Thymus (tissue), 11 donors: ENCODE data around the gene NET1. TPM values are rescaled to one million over a fixed set of nuclear protein-coding genes. Genes with fewer than 3 reads are reported as not detected.

Experiments
- DNase-seq, 9 donors: peaks; one replicate each; pipeline ENCODE4 v3.0.0-alpha.2; 2013; ENCODE audit warnings: low spot score in 9 of 9, low read depth in 6 of 9, missing footprints in 1 of 9
- H3K27ac ChIP-seq, 2 donors: one replicate each; pipeline ENCODE4 v1.5.1; 2013; ENCODE audit warnings: control low read depth in 1 of 2, low read depth in 1 of 2, low read length in 1 of 2, mild to moderate bottlenecking in 1 of 2, moderate library complexity in 1 of 2
- H3K27me3 ChIP-seq, 2 donors: one replicate each; pipeline ENCODE4 v1.5.1; 2013; ENCODE audit warnings: low read length in 1 of 2; ENCODE audit not compliant: control insufficient read depth in 2 of 2, insufficient read depth in 1 of 2
- H3K36me3 ChIP-seq, 2 donors: one replicate each; pipeline ENCODE4 v1.5.1; 2013; ENCODE audit warnings: low read length in 1 of 2, mild to moderate bottlenecking in 1 of 2, moderate library complexity in 1 of 2; ENCODE audit not compliant: control insufficient read depth in 2 of 2, insufficient read depth in 2 of 2
- H3K4me1 ChIP-seq, 2 donors: one replicate each; pipeline ENCODE4 v1.5.1; 2013; ENCODE audit warnings: low read length in 2 of 2; ENCODE audit not compliant: control insufficient read depth in 2 of 2, insufficient read depth in 2 of 2
- H3K4me3 ChIP-seq, 2 donors: one replicate each; pipeline ENCODE4 v1.5.1; 2013; ENCODE audit warnings: low read length in 2 of 2, control low read depth in 1 of 2, mild to moderate bottlenecking in 1 of 2
- H3K9me3 ChIP-seq, 2 donors: one replicate each; pipeline ENCODE4 v1.5.1; 2013; ENCODE audit warnings: low read length in 1 of 2, mild to moderate bottlenecking in 1 of 2; ENCODE audit not compliant: control insufficient read depth in 2 of 2, insufficient read depth in 1 of 2
- WGBS: extraction: QIAGEN DNeasy Blood & Tissue Kit; methylation state at CpG from one replicate; pipeline ENCODE4 v1.1.7; 2013; 5-methylcytosine and 5-hydroxymethylcytosine counted together
- polyA plus RNA-seq: library from polyadenylated mRNA; stranded (reverse); fragments of 200-250 nt; gene quantifications from one replicate; pipeline ENCODE4 v1.2.3, GENCODE V29; 2013
- total RNA-seq: library from RNA; stranded (reverse); fragments of 120-200 nt; gene quantifications from one replicate; pipeline ENCODE4 v1.2.4, GENCODE V29; 2013
- donor health status: healthy.

The NET1 gene
- total and polyA plus RNA-seq, 2 donors: 58.2 to 63.6 TPM

DNA sequence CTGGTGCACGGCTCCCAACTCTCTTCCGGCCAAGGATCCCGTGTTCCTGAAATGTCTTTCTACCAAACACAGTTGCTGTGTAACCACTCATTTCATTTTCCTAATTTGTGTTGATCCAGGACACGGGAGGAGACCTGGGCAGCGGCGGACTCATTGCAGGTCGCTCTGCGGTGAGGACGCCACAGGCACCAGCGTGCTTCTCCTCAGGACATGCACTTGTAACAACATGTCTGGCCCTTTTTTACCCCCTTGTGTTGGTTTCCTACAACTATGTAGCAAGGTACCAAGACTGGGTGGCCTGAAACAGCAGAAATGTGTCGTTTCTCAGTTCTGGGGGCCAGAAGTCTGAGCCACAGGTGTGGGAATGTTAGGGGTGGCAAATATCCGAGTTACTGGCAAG is 68.8 kb downstream of the NET1 start:
- no peak for DNase-seq
- WGBS: 91% methylated on average over 12 of the region's 12 CpGs

DNA sequence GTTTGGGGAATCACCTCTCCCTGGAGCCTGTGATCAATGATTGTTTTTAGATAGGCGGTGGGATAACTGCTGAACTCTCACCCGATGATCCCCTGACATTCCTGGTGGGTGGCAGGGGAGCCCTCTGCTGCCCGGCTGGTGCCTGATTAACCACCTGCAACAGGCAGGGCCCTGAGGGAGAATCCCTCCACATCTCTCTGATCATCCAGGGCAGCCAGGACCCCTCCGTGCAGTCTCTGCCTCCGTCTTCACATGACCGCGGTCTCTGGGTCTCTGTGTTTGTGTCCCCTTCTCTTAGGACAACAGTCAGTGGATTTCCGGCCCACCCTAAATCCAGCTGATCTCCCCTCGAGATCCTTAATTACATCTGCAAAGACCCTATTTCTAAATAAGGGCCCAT is 69.7 kb downstream of the NET1 start:
- WGBS: 96% methylated on average over 9 of the region's 9 CpGs
- H3K36me3 ChIP-seq: no peaks in the 10 kb centered on the region
- no peak for DNase-seq
- peaks cover 0 to 3% of the 10 kb centered on the region in 2 donors for H3K4me1 ChIP-seq
- H3K27me3 ChIP-seq: no peaks in the 10 kb centered on the region
- H3K9me3 ChIP-seq: no peaks in the 10 kb centered on the region
- H3K27ac ChIP-seq: no peak overlapping the region
- H3K4me3 ChIP-seq: no peak overlapping the region

More for the DNA sequence above, 68.8 kb downstream of the NET1 start:
- no peak overlapping the region for H3K4me3 ChIP-seq
- peaks cover 0 to 3% of the 10 kb centered on the region in 2 donors for H3K4me1 ChIP-seq
- H3K27me3 ChIP-seq: no peaks in the 10 kb centered on the region
- H3K9me3 ChIP-seq: no peaks in the 10 kb centered on the region
- H3K36me3 ChIP-seq: no peaks in the 10 kb centered on the region
- H3K27ac ChIP-seq: no peak overlapping the region

DNA sequence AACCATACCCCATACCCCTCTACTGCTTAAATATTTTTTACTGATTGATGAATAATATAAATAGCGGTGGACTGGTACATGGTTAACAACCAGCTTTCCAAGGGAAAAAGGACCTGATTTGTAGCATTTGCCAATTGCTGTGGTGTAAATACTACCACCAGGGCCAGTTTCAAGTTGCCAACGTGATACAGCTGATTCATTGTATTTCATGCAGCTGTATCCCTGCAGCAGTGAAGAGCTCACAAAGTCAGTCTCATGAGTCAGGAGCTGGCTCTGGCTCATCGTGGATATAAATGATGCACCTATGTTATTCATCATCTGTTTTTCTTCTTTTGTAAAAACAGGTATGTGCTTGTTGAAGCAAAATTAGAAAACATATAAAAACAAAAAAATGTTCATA is 71.8 kb downstream of the NET1 start:
- no peak for DNase-seq
- Histone ChIP-seq H3K36me3 (no peaks in the 10 kb centered on the region), H3K9me3 (no peaks in the 10 kb centered on the region), H3K4me1 (peaks cover 0 to 11% of the 10 kb centered on the region in 2 donors), H3K27ac (no peak overlapping the region), H3K27me3 (no peaks in the 10 kb centered on the region), H3K4me3 (no peak overlapping the region)
- WGBS: 89% methylated on average over 3 of the region's 3 CpGs

DNA sequence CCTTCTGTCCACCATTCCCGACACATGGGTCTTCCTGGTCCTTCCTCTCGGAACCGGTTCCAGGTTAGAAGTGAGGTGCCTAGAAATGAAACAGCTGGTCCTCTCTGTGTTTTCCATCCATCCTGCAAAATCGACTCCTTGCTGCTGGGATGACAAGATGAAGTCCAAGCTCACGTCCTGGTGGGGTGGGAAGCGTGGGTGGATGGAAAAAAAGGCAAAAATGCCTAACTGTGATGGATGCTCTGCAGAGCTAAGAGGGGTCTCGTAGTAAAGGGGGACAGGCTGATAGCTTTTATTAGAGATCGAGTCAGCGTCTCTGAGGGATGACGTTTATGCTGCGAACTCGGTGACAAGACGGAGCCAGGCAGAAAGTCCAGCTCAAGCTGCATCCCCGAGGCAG is 72.9 kb downstream of the NET1 start:
- H3K27ac ChIP-seq: no peak overlapping the region
- H3K4me1 ChIP-seq: peaks cover 0 to 14% of the 10 kb centered on the region in 2 donors
- no peak for DNase-seq
- H3K4me3 ChIP-seq: no peak overlapping the region
- WGBS: 97% methylated on average over 14 of the region's 14 CpGs
- H3K27me3 ChIP-seq: no peaks in the 10 kb centered on the region
- H3K36me3 ChIP-seq: no peaks in the 10 kb centered on the region
- H3K9me3 ChIP-seq: no peaks in the 10 kb centered on the region

DNA sequence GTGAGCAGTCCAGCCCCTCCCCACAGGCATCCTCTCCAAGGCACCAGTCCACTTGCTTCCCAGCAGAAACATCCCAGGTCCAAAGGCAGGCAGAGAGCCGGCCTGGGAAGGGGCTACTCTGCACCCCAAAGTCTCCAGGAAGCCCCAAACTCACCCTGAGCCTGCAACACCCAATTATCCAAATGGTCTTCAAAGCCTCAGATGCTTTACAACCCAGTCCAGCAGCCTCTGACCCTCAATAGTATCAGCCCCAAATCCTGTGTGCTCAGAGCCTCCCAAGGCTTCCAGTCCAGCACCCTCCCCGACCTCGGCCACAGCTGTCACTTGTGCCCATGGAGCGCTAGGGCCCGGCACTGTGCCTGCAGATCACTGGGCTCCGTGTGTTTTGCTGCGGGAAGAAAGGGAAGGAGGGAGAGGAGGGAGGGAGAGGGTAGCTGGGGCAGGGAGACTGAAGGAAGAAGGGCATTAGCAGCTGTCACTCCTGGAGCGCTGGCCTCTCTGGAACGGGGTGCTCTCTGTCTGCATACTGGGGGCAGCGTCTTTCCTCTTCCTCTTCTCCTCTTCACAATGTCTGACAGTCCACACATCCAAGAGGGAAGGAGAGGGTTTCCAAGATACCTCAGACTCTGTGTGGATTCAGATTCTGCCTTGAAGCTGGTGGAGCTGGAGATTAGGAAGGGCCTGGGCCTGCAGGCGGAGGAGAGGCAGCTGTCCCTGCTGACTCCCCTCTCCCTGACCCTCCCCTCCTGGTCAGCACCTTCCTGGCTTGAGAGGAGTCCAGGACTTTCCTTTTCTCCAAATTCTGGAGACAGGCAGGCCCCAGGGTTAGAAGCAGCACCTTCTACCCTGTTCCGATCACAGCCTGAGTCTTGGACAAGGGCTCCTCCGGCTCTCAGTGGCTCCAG is 73.8 kb downstream of the NET1 start:
- Histone ChIP-seq H3K36me3 (no peaks in the 10 kb centered on the region), H3K4me1 (peaks cover 0 to 20% of the 10 kb centered on the region in 2 donors), H3K9me3 (peaks cover 0 to under 1% of the 10 kb centered on the region in 2 donors), H3K27ac (no peak overlapping the region), H3K4me3 (no peak overlapping the region), H3K27me3 (no peaks in the 10 kb centered on the region)
- DNase-seq: no peak
- WGBS: 95% methylated on average over 13 of the region's 13 CpGs

DNA sequence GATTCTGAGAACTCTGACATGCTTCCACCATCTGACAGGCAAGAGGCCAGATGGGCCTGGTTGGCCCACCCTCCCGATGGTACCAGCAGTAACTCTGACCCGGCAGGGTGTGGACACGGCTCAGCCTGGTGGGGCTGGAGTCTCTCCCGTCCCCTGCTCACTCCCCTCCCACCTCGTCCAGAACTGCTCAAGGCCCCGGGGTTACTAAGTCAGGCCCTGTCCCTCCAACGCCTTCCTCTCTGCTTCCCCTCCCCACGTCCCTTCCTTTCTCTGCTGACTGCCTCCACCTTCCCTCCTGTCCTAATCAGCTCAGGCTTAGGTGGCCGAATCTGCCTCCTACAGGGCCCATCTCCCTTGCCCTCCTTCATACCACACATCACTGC is 74.5 kb downstream of the NET1 start:
- no peak for DNase-seq
- WGBS: 93% methylated on average over 9 of the region's 9 CpGs
- H3K4me3 ChIP-seq: no peak overlapping the region
- H3K27ac ChIP-seq: no peak overlapping the region
- H3K36me3 ChIP-seq: no peaks in the 10 kb centered on the region
- no peaks in the 10 kb centered on the region for H3K27me3 ChIP-seq
- H3K4me1 ChIP-seq: peaks cover 0 to 23% of the 10 kb centered on the region in 2 donors
- peaks cover 0 to 3% of the 10 kb centered on the region in 2 donors for H3K9me3 ChIP-seq

DNA sequence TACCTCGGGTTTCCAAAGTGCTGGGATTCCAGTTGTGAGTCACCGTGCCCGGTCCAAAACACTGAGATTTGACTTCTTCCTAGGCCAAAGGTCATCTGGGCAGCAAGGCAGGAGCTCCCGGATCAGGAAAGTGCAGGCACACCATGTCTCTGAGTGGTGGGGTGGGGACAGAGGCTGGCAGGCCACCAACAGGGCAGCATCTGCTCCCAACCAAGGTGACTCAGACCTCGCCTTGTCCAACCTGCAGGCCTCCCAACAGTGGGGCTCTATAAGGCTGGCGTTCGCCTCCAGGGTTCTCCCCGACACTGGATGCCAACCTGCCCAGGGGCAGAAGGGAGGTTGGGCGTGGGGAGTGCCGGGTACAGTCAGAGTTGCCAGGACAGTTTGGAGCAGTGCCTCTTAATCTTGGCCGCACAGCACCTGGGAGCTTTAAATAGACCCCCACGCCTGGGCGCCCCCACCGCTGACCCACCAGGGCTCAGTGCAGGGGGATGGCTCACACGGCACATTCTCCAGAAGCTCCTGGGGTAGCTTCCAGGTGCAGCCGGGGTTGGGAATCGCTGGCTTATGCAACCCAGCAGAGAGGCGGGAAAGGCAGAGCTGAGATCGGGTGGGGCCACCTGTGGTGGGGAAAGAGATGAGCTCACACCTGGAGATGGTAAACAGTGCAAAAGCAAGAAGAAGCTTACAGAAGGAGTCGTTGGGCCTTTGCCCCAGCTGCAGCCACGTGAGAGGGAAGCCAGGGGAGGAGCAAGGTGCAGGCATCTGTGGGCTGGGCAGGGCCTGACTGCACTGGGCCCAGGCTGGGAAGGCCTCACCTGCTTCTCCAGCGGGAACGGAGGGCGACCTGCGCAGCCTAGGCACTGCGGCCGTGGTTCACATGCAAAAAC is 76.2 kb downstream of the NET1 start:
- WGBS: 91% methylated on average over 27 of the region's 27 CpGs
- H3K27ac ChIP-seq: peak overlapping the region in 1 of 2 donors; percentile 36
- H3K9me3 ChIP-seq: peaks cover 0 to 16% of the 10 kb centered on the region in 2 donors

DNA sequence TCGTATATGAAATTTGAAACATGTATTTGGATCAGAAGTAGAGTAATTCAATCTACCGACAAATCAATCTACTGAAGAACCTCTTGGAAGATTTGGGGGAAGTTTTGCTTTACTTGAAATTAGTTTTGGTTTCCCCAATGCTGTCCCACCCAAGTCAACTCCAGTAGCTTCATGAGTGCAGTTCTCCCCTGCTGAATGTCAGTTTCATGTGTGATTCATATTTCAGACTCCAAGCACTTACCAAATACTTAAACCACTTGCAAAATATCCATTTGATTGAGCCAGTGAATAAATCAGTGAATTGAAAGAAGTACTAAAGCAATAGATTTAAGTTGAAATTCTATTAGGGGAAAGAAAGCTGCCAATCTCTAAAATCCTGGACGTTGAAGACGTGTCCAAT is 77.7 kb downstream of the NET1 start:
- peak overlapping the region in 1 of 2 donors; percentile 22 for H3K27ac ChIP-seq
- DNase-seq: no peak
- peaks cover 0 to 23% of the 10 kb centered on the region in 2 donors for H3K4me1 ChIP-seq
- H3K4me3 ChIP-seq: no peak overlapping the region
- no peaks in the 10 kb centered on the region for H3K36me3 ChIP-seq
- WGBS: 94% methylated on average over 4 of the region's 4 CpGs
- H3K27me3 ChIP-seq: no peaks in the 10 kb centered on the region
- H3K9me3 ChIP-seq: peaks cover 0 to 16% of the 10 kb centered on the region in 2 donors

More for the DNA sequence above, 76.2 kb downstream of the NET1 start:
- Histone ChIP-seq H3K27me3 (no peaks in the 10 kb centered on the region), H3K36me3 (no peaks in the 10 kb centered on the region), H3K4me3 (no peak overlapping the region), H3K4me1 (peaks cover 0 to 23% of the 10 kb centered on the region in 2 donors)
- peak in 1 of 9 donors; percentile 33 for DNase-seq
